GM18505 (cell line): ENCODE data around the gene CANT1.
"Not testable (repeated sequence)": the region's sequence is repeated elsewhere in the genome, so short reads cannot be mapped to it uniquely, and the experiment has no call there.

ENCODE experiments used
- ATAC-seq: cut with Tn5 transposase; IDR thresholded peaks from one replicate; pipeline ENCODE4 v1.9.1; 2021; ENCODE audit not compliant: unreplicated experiment
- POLR2A ChIP-seq: IDR thresholded peaks from 4 replicates; pipeline ENCODE4 v1.6.1; 2011; ENCODE audit warnings: borderline replicate concordance; ENCODE audit not compliant: insufficient read depth, insufficient read length; ENCODE audit errors: extremely low read depth

The CANT1 gene

GRCh38 chr17:78947235-78948149 is 62.1 kb downstream of the CANT1 start:
- ATAC-seq: no peak
- no peak for TF ChIP-seq POLR2A

- TF ChIP-seq POLR2A: no peak
- no peak for ATAC-seq
These were observed 62.9 kb downstream of the CANT1 start for GRCh38 chr17:78946631-78947030.

- ATAC-seq: no peak
- no peak for TF ChIP-seq POLR2A
These were observed 63.4 kb downstream of the CANT1 start for GRCh38 chr17:78946131-78946530.

- ATAC-seq: not testable (repeated sequence)
These were observed 64.1 kb downstream of the CANT1 start for GRCh38 chr17:78945455-78945854.

GRCh38 chr17:78944956-78945355 is 64.6 kb downstream of the CANT1 start:
- TF ChIP-seq POLR2A: no peak

GRCh38 chr17:78944026-78944425 is 65.5 kb downstream of the CANT1 start:
- ATAC-seq: no peak
- no peak for TF ChIP-seq POLR2A

More at GRCh38 chr17:78944956-78945355, 64.6 kb downstream of the CANT1 start:
- ATAC-seq: no peak
